ENCODE data around the gene AMT. TPM values are rescaled to one million over a fixed set of nuclear protein-coding genes. Genes with fewer than 3 reads are reported as not detected.

Gene AMT
- polyA plus RNA-seq, 1 experiment, result 5.5 TPM

Small RNA genes lying within 50 kb of the gene (small RNA-seq; reads per million reads assigned to genes)
- not detected for gene RNA5SP130 (ENCODE audit: insufficient read length, low read depth)

Other genes with a start within 250 kb of the AMT start
- gene C3orf62, start 145.2 kb downstream of the AMT start, polyA plus RNA-seq (2011; rRNA removed), result 2.3 TPM in 2 replicates
- gene USP4, start 82.4 kb downstream of the AMT start, polyA plus RNA-seq (2011; rRNA removed), result 78.4 and 80.4 TPM in 2 replicates
- 434 and 693 TPM in 2 replicates for gene GPX1, start 64.1 kb downstream of the AMT start, polyA plus RNA-seq (2011; rRNA removed)
- 466 and 505 TPM in 2 replicates for gene RHOA, start 10.5 kb downstream of the AMT start, polyA plus RNA-seq (2011; rRNA removed)
- gene TCTA, start 10.1 kb downstream of the AMT start, polyA plus RNA-seq (2011; rRNA removed), result 30.4 and 32.0 TPM in 2 replicates
- gene NICN1, start 6.9 kb upstream of the AMT start, polyA plus RNA-seq (2011; rRNA removed), result 13.3 and 15.7 TPM in 2 replicates
- gene DAG1, start 47.8 kb upstream of the AMT start, polyA plus RNA-seq (2011; rRNA removed), result 29.5 and 34.2 TPM in 2 replicates
- gene BSN, start 132.0 kb upstream of the AMT start, polyA plus RNA-seq (2011; rRNA removed), result 0.01 TPM in 1 of 2 replicates, not detected in the other

Data from AG04450 (cell line).